WTC11 (cell line): ENCODE measurements around the gene KIAA2012. TPM values are rescaled to one million over a fixed set of nuclear protein-coding genes. Genes with fewer than 3 reads are reported as not detected.
A peak's percentile ranks its signal among the peaks of the same experiment; 100 is the strongest.

Experiments
- ATAC-seq: fragments of 200-7000 bp; cut with Tn5 transposase; 2 replicates; pipeline ENCODE4 v1.10.0; 2021; ENCODE audit warnings: mild to moderate bottlenecking, moderate library complexity
- CTCF ChIA-PET: fragments of 300-600 bp; sonication (Branson Sonifier 250); formaldehyde crosslinking; loops from one replicate; lab custom pipeline; 2021; ENCODE audit warnings: antibody characterized with exemption; lab: Charles Lee
- POLR2A ChIA-PET: fragments of 350-600 bp; sonication (Branson Sonifier 250); formaldehyde crosslinking; loops from one replicate; lab custom pipeline; 2021; ENCODE audit warnings: antibody characterized with exemption; lab: Charles Lee
- DNase-seq: peaks from one replicate; pipeline ENCODE4 v3.0.0; 2021; ENCODE audit warnings: low spot score
- H3K27ac Mint-ChIP-seq: 2 replicates; pipeline ENCODE4 v1.8.0; 2021; ENCODE audit warnings: mixed read lengths
- H3K27me3 Mint-ChIP-seq: 2 replicates; pipeline ENCODE4 v1.8.0; 2021; ENCODE audit warnings: low read depth, mild to moderate bottlenecking, moderate library complexity, mixed read lengths
- H3K36me3 Mint-ChIP-seq: 2 replicates; pipeline ENCODE4 v1.8.0; 2021; ENCODE audit warnings: mixed read lengths
- H3K4me1 Mint-ChIP-seq: 2 replicates; pipeline ENCODE4 v1.8.0; 2022; ENCODE audit warnings: mixed read lengths
- H3K4me3 Mint-ChIP-seq: 2 replicates; pipeline ENCODE4 v1.8.0; 2021; ENCODE audit warnings: mild to moderate bottlenecking, moderate library complexity, mixed read lengths
- H3K9me3 Mint-ChIP-seq: 2 replicates; pipeline ENCODE4 v1.8.0; 2021; ENCODE audit warnings: mixed read lengths
- ELF4 ChIP-seq: sonication (generic); formaldehyde crosslinking; IDR thresholded peaks from 2 replicates; pipeline ENCODE4 v1.8.1; 2022; ENCODE audit warnings: low read depth, mild to moderate bottlenecking, moderate library complexity, missing genetic modification reagents
- FOXP1 ChIP-seq: sonication (generic); formaldehyde crosslinking; IDR thresholded peaks from 2 replicates; pipeline ENCODE4 v1.8.0; 2022; ENCODE audit warnings: missing genetic modification reagents, mild to moderate bottlenecking, moderate library complexity, borderline replicate concordance
- HMGA2 ChIP-seq: fragments of 250-450 bp; sonication (Bioruptor Pico); IDR thresholded peaks from 2 replicates; pipeline ENCODE4 v1.4.0; 2021; ENCODE audit warnings: mild to moderate bottlenecking, moderate library complexity
- SMAD4 ChIP-seq: sonication (generic); formaldehyde crosslinking; IDR thresholded peaks from 2 replicates; pipeline ENCODE4 v1.8.0; 2022; ENCODE audit warnings: mild to moderate bottlenecking, missing genetic modification reagents
- STAT6 ChIP-seq: sonication (generic); formaldehyde crosslinking; conservative IDR thresholded peaks from 2 replicates; pipeline ENCODE4 v1.8.1; 2023; ENCODE audit warnings: mild to moderate bottlenecking, low read depth, missing genetic modification reagents, moderate library complexity
- TP53 ChIP-seq: sonication (generic); formaldehyde crosslinking; IDR thresholded peaks from 2 replicates; pipeline ENCODE4 v1.8.1; 2023; ENCODE audit warnings: mild to moderate bottlenecking, missing genetic modification reagents
- ZBTB21 ChIP-seq: sonication (generic); formaldehyde crosslinking; IDR thresholded peaks from 2 replicates; pipeline ENCODE4 v1.8.1; 2023; ENCODE audit warnings: mild to moderate bottlenecking, missing genetic modification reagents, borderline replicate concordance
- ZNF219 ChIP-seq: sonication (generic); formaldehyde crosslinking; IDR thresholded peaks from 2 replicates; pipeline ENCODE4 v1.8.0; 2023; ENCODE audit warnings: missing genetic modification reagents, mild to moderate bottlenecking, borderline replicate concordance
- ZNF532 ChIP-seq: fragments of 250-450 bp; sonication (Bioruptor Pico); IDR thresholded peaks from 2 replicates; pipeline ENCODE4 v1.9.0; 2021; ENCODE audit warnings: mild to moderate bottlenecking, borderline replicate concordance
- ZNF671 ChIP-seq: fragments of 250-450 bp; sonication (Bioruptor Pico); IDR thresholded peaks from 2 replicates; pipeline ENCODE4 v1.8.0; 2021; ENCODE audit warnings: mild to moderate bottlenecking
- total RNA-seq: library from RNA; stranded (reverse); gene quantifications from 3 replicates; pipeline ENCODE4 v1.2.3, GENCODE V29; 2021
- TF ChIP-seq, protein P1 (sequence below): sonication (generic); formaldehyde crosslinking; IDR thresholded peaks from 2 replicates; pipeline ENCODE4 v1.8.0; 2023; ENCODE audit warnings: missing genetic modification reagents
- TF ChIP-seq, protein P2 (sequence below): fragments of 250-450 bp; sonication (Bioruptor Pico); IDR thresholded peaks from 2 replicates; pipeline ENCODE4 v2.1.2; 2022; ENCODE audit warnings: mild to moderate bottlenecking, moderate library complexity
- TF ChIP-seq, protein P3 (sequence below): sonication (generic); formaldehyde crosslinking; IDR thresholded peaks from 2 replicates; pipeline ENCODE4 v1.8.1; 2023; ENCODE audit warnings: mild to moderate bottlenecking, missing genetic modification reagents, borderline replicate concordance
- TF ChIP-seq, protein P4 (sequence below): sonication (generic); formaldehyde crosslinking; IDR thresholded peaks from 2 replicates; pipeline ENCODE4 v1.8.0; 2023; ENCODE audit warnings: mild to moderate bottlenecking, missing genetic modification reagents

KIAA2012 gene
- total RNA-seq, 1 experiment from 2014 or later: not detected

- TF ChIP-seq FOXP1 (CRISPR knock-in tag) (peak; percentile 64; the same call in 1 of the 2 replicates), ELF4 (CRISPR knock-in tag) (no peak), STAT6 (no peak), ZNF219 (0 out of 2 replicates have a peak, but pooled peaks have one; percentile 36), SMAD4 (CRISPR knock-in tag) (0 out of 2 replicates have a peak, but pooled peaks have one; percentile 36)
- TF ChIP-seq, protein P1, sequence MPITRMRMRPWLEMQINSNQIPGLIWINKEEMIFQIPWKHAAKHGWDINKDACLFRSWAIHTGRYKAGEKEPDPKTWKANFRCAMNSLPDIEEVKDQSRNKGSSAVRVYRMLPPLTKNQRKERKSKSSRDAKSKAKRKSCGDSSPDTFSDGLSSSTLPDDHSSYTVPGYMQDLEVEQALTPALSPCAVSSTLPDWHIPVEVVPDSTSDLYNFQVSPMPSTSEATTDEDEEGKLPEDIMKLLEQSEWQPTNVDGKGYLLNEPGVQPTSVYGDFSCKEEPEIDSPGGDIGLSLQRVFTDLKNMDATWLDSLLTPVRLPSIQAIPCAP: no peak
- TF ChIP-seq, protein P2, sequence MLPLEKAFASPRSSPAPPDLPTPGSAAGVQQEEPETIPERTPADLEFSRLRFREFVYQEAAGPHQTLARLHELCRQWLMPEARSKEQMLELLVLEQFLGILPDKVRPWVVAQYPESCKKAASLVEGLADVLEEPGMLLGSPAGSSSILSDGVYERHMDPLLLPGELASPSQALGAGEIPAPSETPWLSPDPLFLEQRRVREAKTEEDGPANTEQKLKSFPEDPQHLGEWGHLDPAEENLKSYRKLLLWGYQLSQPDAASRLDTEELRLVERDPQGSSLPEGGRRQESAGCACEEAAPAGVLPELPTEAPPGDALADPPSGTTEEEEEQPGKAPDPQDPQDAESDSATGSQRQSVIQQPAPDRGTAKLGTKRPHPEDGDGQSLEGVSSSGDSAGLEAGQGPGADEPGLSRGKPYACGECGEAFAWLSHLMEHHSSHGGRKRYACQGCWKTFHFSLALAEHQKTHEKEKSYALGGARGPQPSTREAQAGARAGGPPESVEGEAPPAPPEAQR (CRISPR knock-in tag): no peak
- TF ChIP-seq, protein P3, sequence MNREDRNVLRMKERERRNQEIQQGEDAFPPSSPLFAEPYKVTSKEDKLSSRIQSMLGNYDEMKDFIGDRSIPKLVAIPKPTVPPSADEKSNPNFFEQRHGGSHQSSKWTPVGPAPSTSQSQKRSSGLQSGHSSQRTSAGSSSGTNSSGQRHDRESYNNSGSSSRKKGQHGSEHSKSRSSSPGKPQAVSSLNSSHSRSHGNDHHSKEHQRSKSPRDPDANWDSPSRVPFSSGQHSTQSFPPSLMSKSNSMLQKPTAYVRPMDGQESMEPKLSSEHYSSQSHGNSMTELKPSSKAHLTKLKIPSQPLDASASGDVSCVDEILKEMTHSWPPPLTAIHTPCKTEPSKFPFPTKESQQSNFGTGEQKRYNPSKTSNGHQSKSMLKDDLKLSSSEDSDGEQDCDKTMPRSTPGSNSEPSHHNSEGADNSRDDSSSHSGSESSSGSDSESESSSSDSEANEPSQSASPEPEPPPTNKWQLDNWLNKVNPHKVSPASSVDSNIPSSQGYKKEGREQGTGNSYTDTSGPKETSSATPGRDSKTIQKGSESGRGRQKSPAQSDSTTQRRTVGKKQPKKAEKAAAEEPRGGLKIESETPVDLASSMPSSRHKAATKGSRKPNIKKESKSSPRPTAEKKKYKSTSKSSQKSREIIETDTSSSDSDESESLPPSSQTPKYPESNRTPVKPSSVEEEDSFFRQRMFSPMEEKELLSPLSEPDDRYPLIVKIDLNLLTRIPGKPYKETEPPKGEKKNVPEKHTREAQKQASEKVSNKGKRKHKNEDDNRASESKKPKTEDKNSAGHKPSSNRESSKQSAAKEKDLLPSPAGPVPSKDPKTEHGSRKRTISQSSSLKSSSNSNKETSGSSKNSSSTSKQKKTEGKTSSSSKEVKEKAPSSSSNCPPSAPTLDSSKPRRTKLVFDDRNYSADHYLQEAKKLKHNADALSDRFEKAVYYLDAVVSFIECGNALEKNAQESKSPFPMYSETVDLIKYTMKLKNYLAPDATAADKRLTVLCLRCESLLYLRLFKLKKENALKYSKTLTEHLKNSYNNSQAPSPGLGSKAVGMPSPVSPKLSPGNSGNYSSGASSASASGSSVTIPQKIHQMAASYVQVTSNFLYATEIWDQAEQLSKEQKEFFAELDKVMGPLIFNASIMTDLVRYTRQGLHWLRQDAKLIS: 0 out of 2 replicates have a peak, but pooled peaks have one; percentile 15
- TF ChIP-seq, protein P4, sequence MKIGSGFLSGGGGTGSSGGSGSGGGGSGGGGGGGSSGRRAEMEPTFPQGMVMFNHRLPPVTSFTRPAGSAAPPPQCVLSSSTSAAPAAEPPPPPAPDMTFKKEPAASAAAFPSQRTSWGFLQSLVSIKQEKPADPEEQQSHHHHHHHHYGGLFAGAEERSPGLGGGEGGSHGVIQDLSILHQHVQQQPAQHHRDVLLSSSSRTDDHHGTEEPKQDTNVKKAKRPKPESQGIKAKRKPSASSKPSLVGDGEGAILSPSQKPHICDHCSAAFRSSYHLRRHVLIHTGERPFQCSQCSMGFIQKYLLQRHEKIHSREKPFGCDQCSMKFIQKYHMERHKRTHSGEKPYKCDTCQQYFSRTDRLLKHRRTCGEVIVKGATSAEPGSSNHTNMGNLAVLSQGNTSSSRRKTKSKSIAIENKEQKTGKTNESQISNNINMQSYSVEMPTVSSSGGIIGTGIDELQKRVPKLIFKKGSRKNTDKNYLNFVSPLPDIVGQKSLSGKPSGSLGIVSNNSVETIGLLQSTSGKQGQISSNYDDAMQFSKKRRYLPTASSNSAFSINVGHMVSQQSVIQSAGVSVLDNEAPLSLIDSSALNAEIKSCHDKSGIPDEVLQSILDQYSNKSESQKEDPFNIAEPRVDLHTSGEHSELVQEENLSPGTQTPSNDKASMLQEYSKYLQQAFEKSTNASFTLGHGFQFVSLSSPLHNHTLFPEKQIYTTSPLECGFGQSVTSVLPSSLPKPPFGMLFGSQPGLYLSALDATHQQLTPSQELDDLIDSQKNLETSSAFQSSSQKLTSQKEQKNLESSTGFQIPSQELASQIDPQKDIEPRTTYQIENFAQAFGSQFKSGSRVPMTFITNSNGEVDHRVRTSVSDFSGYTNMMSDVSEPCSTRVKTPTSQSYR (CRISPR knock-in tag): peak; percentile 33; the same call in 1 of the 2 replicates
Observed at GRCh38 chr2:202032846-202033316, 40.2 kb upstream of the KIAA2012 start (continued).

DNA sequence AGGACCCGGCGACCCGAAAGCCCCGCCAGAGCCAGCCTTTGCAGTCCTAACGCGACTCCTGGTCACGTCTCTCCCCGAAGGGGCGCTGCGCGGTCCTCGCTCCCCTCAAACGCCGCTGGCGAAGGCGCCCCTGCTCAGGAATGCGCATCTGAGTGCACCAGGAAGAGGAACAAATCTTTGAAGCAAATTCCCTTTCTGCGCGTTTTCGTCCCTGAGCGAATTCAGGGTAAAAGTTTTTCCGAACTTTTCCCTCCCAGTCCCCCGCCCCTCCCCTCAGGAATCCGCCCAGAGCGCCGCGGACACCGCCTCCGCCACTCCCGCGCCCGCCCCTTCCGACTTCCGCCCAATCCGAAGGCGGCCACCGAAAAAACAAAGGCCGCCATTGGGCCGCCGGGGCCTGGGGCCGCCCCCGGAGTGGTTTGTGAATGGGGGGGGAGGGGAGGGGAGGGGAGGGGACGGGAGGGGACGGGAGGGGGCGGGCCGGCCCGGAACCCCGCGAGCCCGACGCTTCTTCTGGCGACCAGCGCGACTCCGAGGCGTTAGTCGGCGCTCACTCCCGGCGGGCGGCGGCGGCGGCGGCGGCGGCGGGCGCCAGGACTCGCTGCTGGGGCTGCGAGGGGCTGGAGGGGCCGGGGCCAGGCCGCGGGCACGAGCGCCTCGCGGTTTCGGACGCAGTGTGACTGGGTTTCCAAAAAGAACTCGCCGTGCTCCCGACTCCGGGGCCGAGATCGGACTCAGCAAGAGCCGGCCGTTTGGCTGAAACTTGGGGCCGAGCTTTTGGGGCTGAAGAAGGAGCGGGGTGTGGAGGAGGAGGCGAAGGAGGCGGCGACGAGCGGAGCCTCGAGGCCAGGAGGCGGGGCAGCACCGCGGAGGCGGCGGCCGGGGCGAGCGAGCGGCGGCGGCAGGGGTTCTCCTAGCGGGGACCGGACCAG, 39.5 kb upstream of the KIAA2012 start, which contains the start of gene FZD7:
Gene FZD7, plus strand, starts transcription at position 539 of the 932 bp plus-strand sequence. CDS start 793 bp downstream, outside the sequence.
- H3K4me1 Mint-ChIP-seq: peaks cover 43% of the 10 kb centered on the region
- ChIA-PET POLR2A (interaction anchor here (1.0 kb wide), 1 partner anchor 18 kb away, joined by 4 read pairs; no protein-coding TSS in a partner anchor), CTCF (no interaction called here)
- DNase-seq: peak; percentile 94
- H3K4me3 Mint-ChIP-seq: peak within 1 kb of the TSS; percentile 97
- H3K27me3 Mint-ChIP-seq: peaks cover 19% of the 10 kb centered on the region
- ATAC-seq: peak; percentile 73
- H3K36me3 Mint-ChIP-seq: no peaks in the 10 kb centered on the region; the same call in 1 of the 2 replicates
- H3K27ac Mint-ChIP-seq: peak within 1 kb of the TSS; percentile 100
- no peaks in the 10 kb centered on the region for H3K9me3 Mint-ChIP-seq
- TF ChIP-seq TP53 (CRISPR knock-in tag): 0 out of 2 replicates have a peak, but pooled peaks have one; percentile 45
- no peak for TF ChIP-seq HMGA2 (CRISPR knock-in tag)
- TF ChIP-seq FOXP1 (CRISPR knock-in tag): peak; percentile 8
- no peak for TF ChIP-seq ZNF671
- 0 out of 2 replicates have a peak, but pooled peaks have one; percentile 31 for TF ChIP-seq ZBTB21 (CRISPR knock-in tag)
- 0 out of 2 replicates have a peak, but pooled peaks have one; percentile 1 for TF ChIP-seq SMAD4 (CRISPR knock-in tag)
- TF ChIP-seq ZNF532 (CRISPR knock-in tag): 0 out of 2 replicates have a peak, but pooled peaks have one; percentile 49
